Measurements from ENCODE around the gene HDGFL2. TPM values are rescaled to one million over a fixed set of nuclear protein-coding genes. Genes with fewer than 3 reads are reported as not detected.

HDGFL2 gene
- total RNA-seq, 1 donor from 2014 or later = 92.6 TPM

GRCh38 chr19:4434391-4434790 is 37.7 kb upstream of the HDGFL2 start:
- no peak overlapping the region for H3K27ac Mint-ChIP-seq
- H3K4me3 Mint-ChIP-seq (ENCODE audit: low read depth) = no peak overlapping the region
- TF ChIP-seq CTCF (IDR thresholded peaks at IDR 0.05; ENCODE audit: unreplicated experiment) = no peak
- H3K9me3 Mint-ChIP-seq (ENCODE audit: low read depth) = no peaks in the 10 kb centered on the region
- H3K4me1 Mint-ChIP-seq (ENCODE audit: low read depth) = no peaks in the 10 kb centered on the region
- H3K36me3 Mint-ChIP-seq (ENCODE audit: insufficient read depth) = peaks cover 19% of the 10 kb centered on the region
- no peaks in the 10 kb centered on the region for H3K27me3 Mint-ChIP-seq
- DNase-seq (ENCODE audit: low spot score, unreplicated experiment) = no peak

- H3K27me3 Mint-ChIP-seq = no peaks in the 10 kb centered on the region
- no peaks in the 10 kb centered on the region for H3K4me1 Mint-ChIP-seq (ENCODE audit: low read depth)
- DNase-seq (ENCODE audit: low spot score, unreplicated experiment) = no peak
- H3K27ac Mint-ChIP-seq = no peak overlapping the region
- no peak overlapping the region for H3K4me3 Mint-ChIP-seq (ENCODE audit: low read depth)
- peaks cover 12% of the 10 kb centered on the region for H3K36me3 Mint-ChIP-seq (ENCODE audit: insufficient read depth)
- TF ChIP-seq CTCF (IDR thresholded peaks at IDR 0.05; ENCODE audit: unreplicated experiment) = no peak
- H3K9me3 Mint-ChIP-seq (ENCODE audit: low read depth) = no peaks in the 10 kb centered on the region
These were observed 35.9 kb upstream of the HDGFL2 start for GRCh38 chr19:4436231-4436630.

GRCh38 chr19:4437103-4437502 is 35.0 kb upstream of the HDGFL2 start:
- Mint-ChIP-seq H3K27ac (no peak overlapping the region), H3K36me3 (ENCODE audit: insufficient read depth) (peaks cover 9% of the 10 kb centered on the region), H3K27me3 (no peaks in the 10 kb centered on the region), H3K9me3 (ENCODE audit: low read depth) (no peaks in the 10 kb centered on the region), H3K4me1 (ENCODE audit: low read depth) (no peaks in the 10 kb centered on the region), H3K4me3 (ENCODE audit: low read depth) (no peak overlapping the region)
- DNase-seq (ENCODE audit: low spot score, unreplicated experiment) = no peak
- TF ChIP-seq CTCF (IDR thresholded peaks at IDR 0.05; ENCODE audit: unreplicated experiment) = no peak

- no peaks in the 10 kb centered on the region for H3K9me3 Mint-ChIP-seq (ENCODE audit: low read depth)
- no peak overlapping the region for H3K4me3 Mint-ChIP-seq (ENCODE audit: low read depth)
- DNase-seq (ENCODE audit: low spot score, unreplicated experiment) = no peak
- H3K36me3 Mint-ChIP-seq (ENCODE audit: insufficient read depth) = peaks cover 9% of the 10 kb centered on the region
- H3K27me3 Mint-ChIP-seq = no peaks in the 10 kb centered on the region
- TF ChIP-seq CTCF (IDR thresholded peaks at IDR 0.05; ENCODE audit: unreplicated experiment) = no peak
- no peak overlapping the region for H3K27ac Mint-ChIP-seq
- no peaks in the 10 kb centered on the region for H3K4me1 Mint-ChIP-seq (ENCODE audit: low read depth)
These were observed 32.9 kb upstream of the HDGFL2 start for GRCh38 chr19:4439243-4439642.

GRCh38 chr19:4441994-4442818 is 29.9 kb upstream of the HDGFL2 start:
- no peaks in the 10 kb centered on the region for H3K9me3 Mint-ChIP-seq (ENCODE audit: low read depth)
- no peak for TF ChIP-seq CTCF (IDR thresholded peaks at IDR 0.05; ENCODE audit: unreplicated experiment)
- no peak for DNase-seq (ENCODE audit: low spot score, unreplicated experiment)
- H3K27ac Mint-ChIP-seq = peak overlapping the region; percentile 56
- no peak overlapping the region for H3K4me3 Mint-ChIP-seq (ENCODE audit: low read depth)
- H3K27me3 Mint-ChIP-seq = no peaks in the 10 kb centered on the region
- no peaks in the 10 kb centered on the region for H3K4me1 Mint-ChIP-seq (ENCODE audit: low read depth)
- H3K36me3 Mint-ChIP-seq (ENCODE audit: insufficient read depth) = peaks cover 4% of the 10 kb centered on the region
